NCI-H2196 (cell line): ENCODE measurements around the gene PODXL.
"Not testable (repeated sequence)": the region's sequence is repeated elsewhere in the genome, so short reads cannot be mapped to it uniquely, and the experiment has no call there.

Experiments used
- DNase-seq: peaks from one replicate; lab custom pipeline; 2025; ENCODE audit not compliant: unreplicated experiment; lab: John Stamatoyannopoulos, UW

PODXL gene

GRCh38 chr7:131511774-131512535, 44.5 kb downstream of the PODXL start:
- DNase-seq = no peak

DNA sequence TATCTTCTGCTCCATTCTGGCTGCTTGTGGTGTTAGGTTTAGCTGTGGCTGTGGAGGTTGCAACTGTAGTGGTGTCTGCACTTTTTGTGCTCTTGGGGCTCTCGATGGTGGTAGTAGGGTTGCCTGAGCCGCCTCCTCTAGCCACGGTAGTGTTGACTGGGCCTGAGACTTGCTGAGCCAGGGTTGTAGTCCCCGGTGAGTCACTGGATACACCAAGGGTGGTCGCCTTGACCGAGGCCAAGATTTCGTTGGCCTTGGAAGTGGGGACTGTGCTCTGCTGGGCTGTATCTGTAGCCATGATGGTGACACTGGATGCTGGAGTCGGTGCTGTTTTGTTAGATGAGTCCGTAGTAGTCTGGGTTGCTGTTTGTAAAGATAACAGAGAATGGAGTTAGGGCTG, 45.4 kb downstream of the PODXL start:
- DNase-seq = no peak

- no peak for DNase-seq
Observed at GRCh38 chr7:131509781-131510180, 46.6 kb downstream of the PODXL start.

- DNase-seq = no peak
Observed at GRCh38 chr7:131508754-131509486, 47.5 kb downstream of the PODXL start.

- peak; percentile 54 for DNase-seq
Observed at GRCh38 chr7:131507592-131508331, 48.7 kb downstream of the PODXL start.

- DNase-seq = no peak
Observed at GRCh38 chr7:131506597-131506996, 49.8 kb downstream of the PODXL start.

GRCh38 chr7:131505636-131506557, 50.5 kb downstream of the PODXL start:
- no peak for DNase-seq

DNA sequence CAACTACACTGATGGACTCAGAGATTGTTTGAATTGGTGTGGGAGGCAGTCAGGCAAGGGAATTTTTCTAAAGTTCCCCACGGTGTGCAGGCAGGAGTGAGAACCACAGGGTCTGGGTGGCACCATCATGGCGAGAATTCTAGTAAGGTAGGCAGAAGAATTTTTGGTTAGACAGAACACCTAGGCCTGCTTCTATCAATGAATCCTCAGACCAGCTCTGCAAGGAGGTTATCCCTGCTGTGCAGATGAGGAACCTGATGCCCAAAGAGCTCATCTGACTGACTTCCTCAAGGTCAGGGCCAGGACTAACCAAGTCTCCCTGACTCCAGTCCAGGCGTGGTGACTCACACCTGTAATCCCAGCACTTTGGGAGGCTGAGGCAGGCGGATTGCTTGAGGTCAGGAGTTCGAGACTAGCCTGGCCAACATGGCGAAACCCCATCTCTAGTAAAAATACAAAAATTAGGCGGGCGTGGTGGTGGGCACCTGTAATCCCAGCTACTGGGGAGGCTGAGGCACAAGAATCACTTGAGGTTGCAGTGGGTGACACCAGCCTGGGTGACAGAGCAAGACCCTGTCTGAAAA, 51.3 kb downstream of the PODXL start:
- not testable (repeated sequence) for DNase-seq

GRCh38 chr7:131504157-131504899, 52.1 kb downstream of the PODXL start:
- no peak for DNase-seq

- no peak for DNase-seq
Observed at GRCh38 chr7:131503639-131504038, 52.8 kb downstream of the PODXL start.

DNA sequence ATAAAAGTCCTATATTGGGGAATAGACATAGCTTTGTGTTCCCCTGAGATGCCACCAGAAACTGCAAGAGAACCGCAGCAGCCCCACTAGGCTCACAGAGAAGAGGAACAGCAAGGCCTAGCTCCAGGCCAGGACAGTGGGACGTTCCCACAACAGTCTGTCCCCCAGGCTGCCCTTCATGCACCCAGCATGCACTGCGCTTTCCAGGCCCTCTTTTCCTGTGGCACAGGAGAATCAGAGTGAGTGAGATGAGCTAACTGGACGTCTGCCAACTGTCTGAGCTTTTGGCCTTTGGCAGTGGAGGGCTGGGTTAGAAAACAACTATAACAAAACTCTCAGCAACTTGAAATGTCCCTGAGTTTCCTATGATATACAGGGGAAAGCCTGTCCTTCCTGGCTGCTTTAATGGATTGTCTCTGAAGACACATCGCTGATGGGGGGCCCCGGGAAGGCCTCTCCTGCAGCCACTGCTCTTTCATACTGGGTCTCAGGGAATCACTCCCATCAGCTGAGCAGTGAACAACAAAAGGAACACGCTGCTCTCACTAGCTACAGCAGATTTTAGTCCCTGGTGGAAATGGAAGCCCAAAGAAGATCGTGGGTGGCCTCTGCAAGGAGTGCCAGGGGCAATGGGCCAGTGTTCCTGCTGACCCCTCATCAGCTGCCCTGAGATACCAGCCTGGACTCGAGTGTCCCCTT, 53.5 kb downstream of the PODXL start:
- DNase-seq = peak; percentile 27

GRCh38 chr7:131501930-131502685, 54.3 kb downstream of the PODXL start:
- no peak for DNase-seq

DNA sequence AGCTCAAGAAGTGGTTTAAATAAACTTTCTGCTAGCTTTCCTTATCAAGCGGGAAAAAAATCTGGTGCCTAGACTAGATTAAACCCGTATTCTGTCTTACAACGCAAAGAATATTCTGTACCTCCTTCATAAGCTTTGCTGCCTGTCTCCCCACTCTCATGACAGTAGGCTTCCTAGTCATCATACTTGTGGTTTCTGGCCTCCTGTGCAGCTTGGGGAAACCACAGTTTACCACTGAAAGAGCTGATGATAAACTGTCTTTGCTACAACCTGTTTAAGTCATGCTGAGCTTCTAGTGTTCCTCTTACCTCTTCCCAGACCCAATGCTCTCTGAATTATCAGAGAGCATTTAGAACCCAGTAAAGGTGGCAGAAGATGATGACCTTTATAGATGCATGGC, 55.0 kb downstream of the PODXL start:
- no peak for DNase-seq

GRCh38 chr7:131500357-131500756, 56.1 kb downstream of the PODXL start:
- no peak for DNase-seq

- DNase-seq = no peak
Observed at GRCh38 chr7:131499801-131500200, 56.6 kb downstream of the PODXL start.

- DNase-seq = no peak
Observed at GRCh38 chr7:131498237-131498885, 58.1 kb downstream of the PODXL start.

DNA sequence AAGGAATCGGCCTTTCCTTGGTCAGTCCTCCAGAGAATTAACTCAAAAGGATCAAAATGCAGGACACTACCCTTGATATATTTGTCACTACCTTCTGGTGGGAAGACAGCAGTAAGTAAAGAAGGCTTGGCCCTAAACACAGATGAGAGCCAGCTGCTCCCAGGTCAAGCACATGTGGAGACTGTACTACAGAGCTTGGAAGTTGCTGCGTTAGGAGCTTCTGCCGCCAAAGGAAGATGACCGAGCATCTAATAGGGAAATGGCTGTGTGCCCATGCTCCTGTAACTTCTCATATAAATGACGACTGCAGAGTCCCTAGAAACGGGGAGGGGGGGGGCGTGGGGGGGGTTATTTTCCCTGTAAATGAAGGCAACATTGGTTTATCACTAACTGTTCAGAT, 59.0 kb downstream of the PODXL start:
- DNase-seq = no peak
